Smooth muscle cell (in vitro differentiated cells): Measurements from ENCODE around the gene RRAS. TPM values are rescaled to one million over a fixed set of nuclear protein-coding genes. Genes with fewer than 3 reads are reported as not detected.

Experiments used
- DNase-seq: peaks from one replicate; lab custom pipeline; 2025; ENCODE audit not compliant: unreplicated experiment; lab: John Stamatoyannopoulos, UW
- H2AFZ ChIP-seq: fragments of 200-600 bp; sonication (generic); 2 replicates; pipeline ENCODE4 v1.6.0; 2016; ENCODE audit warnings: antibody characterized with exemption, low read depth, mild to moderate bottlenecking
- H3F3A ChIP-seq: fragments of 200-600 bp; sonication (generic); 2 replicates; pipeline ENCODE4 v1.6.0; 2017; ENCODE audit warnings: antibody characterized with exemption, low read depth
- H3K27ac ChIP-seq: fragments of 200-600 bp; sonication (generic); 2 replicates; pipeline ENCODE4 v1.5.1; 2016; ENCODE audit warnings: low read depth, mild to moderate bottlenecking
- H3K27me3 ChIP-seq: fragments of 200-600 bp; sonication (generic); 2 replicates; pipeline ENCODE4 v1.6.1; 2016; ENCODE audit warnings: low read depth, mild to moderate bottlenecking
- H3K36me3 ChIP-seq: fragments of 200-600 bp; sonication (generic); 2 replicates; pipeline ENCODE4 v1.5.1; 2016; ENCODE audit warnings: low read depth
- H3K4me1 ChIP-seq: fragments of 200-600 bp; sonication (generic); 2 replicates; pipeline ENCODE4 v1.5.1; 2016; ENCODE audit warnings: low read depth
- H3K4me2 ChIP-seq: fragments of 200-600 bp; sonication (generic); 2 replicates; pipeline ENCODE4 v1.6.0; 2016; ENCODE audit warnings: mild to moderate bottlenecking
- H3K4me3 ChIP-seq: fragments of 200-600 bp; sonication (generic); 2 replicates; pipeline ENCODE4 v1.5.1; 2016; ENCODE audit warnings: mild to moderate bottlenecking
- H3K79me2 ChIP-seq: fragments of 200-600 bp; sonication (generic); 2 replicates; pipeline ENCODE4 v1.6.0; 2016; ENCODE audit warnings: low read depth, mild to moderate bottlenecking
- H3K9ac ChIP-seq: fragments of 200-600 bp; sonication (generic); 2 replicates; pipeline ENCODE4 v1.6.0; 2016; ENCODE audit warnings: low read depth
- H3K9me3 ChIP-seq: fragments of 200-600 bp; sonication (generic); replicated peaks from 2 replicates; pipeline ENCODE4 v1.5.1; 2016; ENCODE audit warnings: low read depth
- H4K20me1 ChIP-seq: fragments of 200-600 bp; sonication (generic); 2 replicates; pipeline ENCODE4 v1.6.0; 2016; ENCODE audit warnings: low read depth
- CTCF ChIP-seq: fragments of 200-600 bp; sonication (generic); IDR thresholded peaks from 2 replicates; pipeline ENCODE4 v1.5.1; 2017; ENCODE audit warnings: borderline replicate concordance, mild to moderate bottlenecking, antibody characterized with exemption; ENCODE audit not compliant: insufficient read depth, poor library complexity, severe bottlenecking
- WGBS: methylation state at CpG from one replicate; pipeline ENCODE4 v1.1.7; 2016; ENCODE audit warnings: low lambda C conversion rate; 5-methylcytosine and 5-hydroxymethylcytosine counted together
- polyA plus RNA-seq: library from polyadenylated mRNA; unstranded; fragments of >200 nt; fragmentation: Nextera tagmentation; extraction: Ambion mirVana; gene quantifications from 2 replicates; pipeline ENCODE4 v1.2.1, GENCODE V29; 2016
- total RNA-seq: library from RNA; depleted of rRNA; stranded (reverse); fragments of >200 nt; gene quantifications from 2 replicates; pipeline ENCODE4 v1.2.3, GENCODE V29; 2014

RRAS gene
- total and polyA plus RNA-seq, 2 experiments from 2014 or later: 86.5 to 224 TPM

GRCh38 chr19:49632576-49632975 lies 7.4 kb downstream of the RRAS start:
- Histone ChIP-seq H3K4me1 (no peaks in the 10 kb centered on the region), H3K9me3 (no peaks in the 10 kb centered on the region), H3F3A (peaks cover 7% of the 10 kb centered on the region), H3K4me2 (no peak overlapping the region), H3K4me3 (no peak overlapping the region), H3K79me2 (no peaks in the 10 kb centered on the region), H3K27me3 (no peaks in the 10 kb centered on the region), H3K9ac (no peak overlapping the region), H3K36me3 (no peaks in the 10 kb centered on the region), H2AFZ (no peak overlapping the region), H3K27ac (no peak overlapping the region), H4K20me1 (no peaks in the 10 kb centered on the region)
- no peak for DNase-seq
- TF ChIP-seq CTCF: no peak
- over 99% methylated on average over 5 of the region's 5 CpGs for WGBS

- no peaks in the 10 kb centered on the region for H3K4me1 ChIP-seq
- no peaks in the 10 kb centered on the region for H4K20me1 ChIP-seq
- no peaks in the 10 kb centered on the region for H3K9me3 ChIP-seq
- H3K27ac ChIP-seq: no peak overlapping the region
- H3K4me3 ChIP-seq: no peak overlapping the region
- H3K9ac ChIP-seq: no peak overlapping the region
- no peak for TF ChIP-seq CTCF
- H3F3A ChIP-seq: peaks cover 7% of the 10 kb centered on the region
- WGBS: 93% methylated on average over 19 of the region's 19 CpGs
- no peak overlapping the region for H2AFZ ChIP-seq
- no peak for DNase-seq
- no peaks in the 10 kb centered on the region for H3K79me2 ChIP-seq
- H3K36me3 ChIP-seq: no peaks in the 10 kb centered on the region
- H3K27me3 ChIP-seq: no peaks in the 10 kb centered on the region
- no peak overlapping the region for H3K4me2 ChIP-seq
Observed at GRCh38 chr19:49631610-49632192, 8.2 kb downstream of the RRAS start.

- Histone ChIP-seq H3K4me1 (no peaks in the 10 kb centered on the region), H3K4me2 (no peak overlapping the region), H3K27me3 (no peaks in the 10 kb centered on the region), H3K79me2 (no peaks in the 10 kb centered on the region), H3F3A (peaks cover 7% of the 10 kb centered on the region), H3K27ac (no peak overlapping the region), H3K9ac (no peak overlapping the region), H3K36me3 (no peaks in the 10 kb centered on the region), H2AFZ (no peak overlapping the region), H3K4me3 (no peak overlapping the region), H4K20me1 (no peaks in the 10 kb centered on the region), H3K9me3 (no peaks in the 10 kb centered on the region)
- WGBS: 88% methylated on average over 5 of the region's 9 CpGs
- no peak for DNase-seq
- TF ChIP-seq CTCF: no peak
Observed at GRCh38 chr19:49631014-49631588, 8.8 kb downstream of the RRAS start.

- Histone ChIP-seq H3K79me2 (no peaks in the 10 kb centered on the region), H3K9ac (no peak overlapping the region), H3K27me3 (no peaks in the 10 kb centered on the region), H3K27ac (no peak overlapping the region), H3F3A (peaks cover 7% of the 10 kb centered on the region), H3K36me3 (no peaks in the 10 kb centered on the region), H4K20me1 (peaks cover 1% of the 10 kb centered on the region), H3K9me3 (no peaks in the 10 kb centered on the region), H2AFZ (no peak overlapping the region), H3K4me1 (no peaks in the 10 kb centered on the region), H3K4me3 (no peak overlapping the region), H3K4me2 (no peak overlapping the region)
- no peak for TF ChIP-seq CTCF
- 98% methylated on average over 9 of the region's 9 CpGs for WGBS
- DNase-seq: no peak
Observed at GRCh38 chr19:49629659-49630058, 10.3 kb downstream of the RRAS start.
